Heart right ventricle (tissue), 16 donors: Measurements from ENCODE around the gene CDX2. TPM values are rescaled to one million over a fixed set of nuclear protein-coding genes. Genes with fewer than 3 reads are reported as not detected.

ENCODE experiments used
- ATAC-seq, 8 donors: fragments of 200-7000 bp; cut with Tn5 transposase; one replicate each; pipeline ENCODE4 v1.9.1; 2020; ENCODE audit warnings: mild to moderate bottlenecking in 8 of 8, moderate library complexity in 8 of 8, moderate number of reproducible peaks in 1 of 8
- DNase-seq, 2 donors: peaks; one replicate each; pipeline ENCODE4 v3.0.0-alpha.2; 2020
- H3K27ac ChIP-seq, 10 donors: fragments of 200-600 bp; sonication (generic) in 2 of 10; one replicate each; pipeline versions ENCODE4 v1.5.0 to v1.8.0; 2020 to 2022; ENCODE audit warnings: mild to moderate bottlenecking in 3 of 10
- H3K27me3 ChIP-seq, 7 donors: fragments of 200-600 bp; one replicate each; pipeline ENCODE4 v1.8.0; 2021 to 2022; ENCODE audit warnings: mild to moderate bottlenecking in 2 of 7
- H3K36me3 ChIP-seq, 9 donors: fragments of 200-600 bp; sonication (generic) in 1 of 9; one replicate each; pipeline versions ENCODE4 v1.5.0 to v1.8.0; 2020 to 2022; ENCODE audit warnings: mild to moderate bottlenecking in 2 of 9
- H3K4me1 ChIP-seq, 9 donors: fragments of 200-600 bp; sonication (generic) in 1 of 9; one replicate each; pipeline versions ENCODE4 v1.5.0 to v1.8.0; 2020 to 2022; ENCODE audit warnings: mild to moderate bottlenecking in 4 of 9
- H3K4me3 ChIP-seq, 10 donors: fragments of 200-600 bp; sonication (generic) in 2 of 10; one replicate each; pipeline versions ENCODE4 v1.5.0 to v1.8.0; 2020 to 2022; ENCODE audit warnings: mild to moderate bottlenecking in 7 of 10, moderate library complexity in 2 of 10
- H3K9me3 ChIP-seq, 11 donors: fragments of 200-600 bp in 10 of 11; sonication (generic) in 2 of 11; one replicate each; pipeline versions ENCODE4 v1.5.0 to v1.8.0; 2013 to 2022; ENCODE audit warnings: mild to moderate bottlenecking in 2 of 11, control low read depth in 1 of 11, moderate library complexity in 1 of 11
- WGBS, 2 donors: extraction: QIAGEN DNeasy Blood & Tissue Kit; methylation state at CpG; one replicate each; pipeline ENCODE4 v1.1.7; 2013; ENCODE audit warnings: inconsistent platforms in 1 of 2; 5-methylcytosine and 5-hydroxymethylcytosine counted together
- intact Hi-C, 10 donors: fragments of 100-400 bp; cut with DNase I; formaldehyde crosslinking; loops; one replicate each; pipeline versions ENCODE4 v1.11.1 to v1.14.2; 2022
- polyA plus RNA-seq, 2 donors: library from polyadenylated mRNA; stranded (reverse); fragments of 200-250 nt; gene quantifications; one replicate each; pipeline ENCODE4 v1.2.3, GENCODE V29; 2013
- total RNA-seq, 10 donors: library from RNA; stranded (reverse); fragmentation: NEBNext Ultra II Directional in 3 of 10; extraction: Animal tissue kit (Norgen Biotek cat#: 25700) in 3 of 10; gene quantifications; one replicate each; pipeline versions ENCODE4 v1.2.1 to v1.2.4, GENCODE V29; 2021 to 2023
- TF ChIP-seq, protein P1 (sequence below), 9 donors: fragments of 200-600 bp; sonication (generic) in 2 of 9; IDR thresholded peaks; one replicate each; pipeline versions ENCODE4 v1.5.0 to v1.8.0; 2021 to 2022; ENCODE audit warnings: antibody characterized with exemption in 9 of 9, mild to moderate bottlenecking in 5 of 9, moderate library complexity in 1 of 9
- donor health status: Arrhythmogenic right ventricular cardiomyopathy.
- donor health status: ischemic (EF 13 %, LVEDD 7.1; RV severe dilation, severe dysfunction).
- donor health status: healthy with polysubstance abuse.
- donor health status: DM: no; HTN: yes; CAD: no.
- donor health status: DM: no; HTN: no; CAD: no.
- donor health status: ischemic (EF 25% LVEDD 6.9; RV normal size, moderate dysfunction).
- donor health status: ischemic (EF 25% LVEDD 5.7; RV mildly dilated, moderate dysfunction).
- donor health status: healthy.
- donor health status: DM: yes; HTN: yes; CAD: no.
- donor health status: Ischemic cardiomyopathy.
- donor health status: ischemic (EF 35%, LVEDD 5.7; RV mildly dilated, moderate dysfunction).
- donor health status: nonischemic (EF 11% LVEDD 7.7; RV severe dilation, severe dysfunction).
- donor health status: DM: yes; HTN: yes; CAD: no.
- donor health status: PGD.
- donor health status: ischemic (EF 29% LVEDD 5.4; RV normal size, mild dysfunction).
- donor health status: nonischemic (EF 23%, LVEDD 6.1; RV moderate dilation, normal function).

CDX2 gene
- total and polyA plus RNA-seq, 12 donors = not detected

DNA sequence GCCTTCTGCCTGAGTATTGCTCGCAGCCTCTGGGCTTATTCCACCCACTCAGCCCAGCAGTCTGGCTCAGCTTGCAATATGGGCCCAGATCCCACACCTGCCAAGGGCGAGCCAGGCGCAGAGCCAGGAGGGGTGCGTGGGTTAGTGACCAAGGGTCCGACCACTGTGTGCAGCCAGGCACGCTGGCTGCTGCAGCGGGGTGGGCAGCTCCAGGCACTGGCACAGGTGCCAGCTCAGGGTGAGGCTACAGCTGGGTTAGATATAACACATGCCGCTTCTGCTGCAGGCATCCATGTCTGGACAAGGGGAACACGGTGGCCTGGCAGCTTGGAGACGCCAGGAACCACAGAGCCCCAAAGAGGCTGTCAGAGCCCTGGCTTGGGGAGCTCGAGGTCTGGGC is 31.9 kb upstream of the CDX2 start:
- ATAC-seq = peak in 1 of 8 donors; percentile 42

DNA sequence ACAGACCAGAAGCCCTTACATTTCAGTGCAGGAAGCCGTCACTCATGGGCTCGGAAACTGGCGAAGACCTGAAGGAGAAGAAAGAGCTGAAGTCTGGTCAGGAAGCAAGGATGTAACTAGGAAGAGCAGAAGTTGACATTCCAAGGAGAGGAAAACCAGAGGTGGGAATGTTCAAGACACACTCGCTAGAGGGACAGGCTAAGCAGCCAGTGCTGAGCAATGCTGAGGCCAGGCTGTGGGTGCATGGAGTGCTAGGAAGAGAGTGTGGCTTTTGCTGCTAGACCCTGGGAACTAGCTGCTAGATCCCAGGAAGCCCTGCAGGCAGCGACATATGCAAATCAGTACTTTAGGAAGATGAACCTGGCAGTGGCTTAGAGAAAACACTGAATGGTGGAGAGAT is 31.5 kb upstream of the CDX2 start:
- 23 to 30% methylated on average over 5 of the region's 5 CpGs for WGBS, 2 donors
- TF ChIP-seq, protein P1, sequence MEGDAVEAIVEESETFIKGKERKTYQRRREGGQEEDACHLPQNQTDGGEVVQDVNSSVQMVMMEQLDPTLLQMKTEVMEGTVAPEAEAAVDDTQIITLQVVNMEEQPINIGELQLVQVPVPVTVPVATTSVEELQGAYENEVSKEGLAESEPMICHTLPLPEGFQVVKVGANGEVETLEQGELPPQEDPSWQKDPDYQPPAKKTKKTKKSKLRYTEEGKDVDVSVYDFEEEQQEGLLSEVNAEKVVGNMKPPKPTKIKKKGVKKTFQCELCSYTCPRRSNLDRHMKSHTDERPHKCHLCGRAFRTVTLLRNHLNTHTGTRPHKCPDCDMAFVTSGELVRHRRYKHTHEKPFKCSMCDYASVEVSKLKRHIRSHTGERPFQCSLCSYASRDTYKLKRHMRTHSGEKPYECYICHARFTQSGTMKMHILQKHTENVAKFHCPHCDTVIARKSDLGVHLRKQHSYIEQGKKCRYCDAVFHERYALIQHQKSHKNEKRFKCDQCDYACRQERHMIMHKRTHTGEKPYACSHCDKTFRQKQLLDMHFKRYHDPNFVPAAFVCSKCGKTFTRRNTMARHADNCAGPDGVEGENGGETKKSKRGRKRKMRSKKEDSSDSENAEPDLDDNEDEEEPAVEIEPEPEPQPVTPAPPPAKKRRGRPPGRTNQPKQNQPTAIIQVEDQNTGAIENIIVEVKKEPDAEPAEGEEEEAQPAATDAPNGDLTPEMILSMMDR (IDR thresholded peaks at IDR 0.05) = no peak
- Histone ChIP-seq H3K9me3 (no peaks in the 10 kb centered on the region), H3K4me3 (no peak overlapping the region), H3K4me1 (peaks cover 0 to 7% (median 0%) of the 10 kb centered on the region in 9 donors), H3K36me3 (no peaks in the 10 kb centered on the region), H3K27me3 (no peaks in the 10 kb centered on the region), H3K27ac (no peak overlapping the region)
- intact Hi-C loops = no loop called here
- ATAC-seq (no peak), DNase-seq (no peak)

More for the DNA sequence above, 31.9 kb upstream of the CDX2 start:
- H3K27me3 ChIP-seq = no peaks in the 10 kb centered on the region
- WGBS, 2 donors = 87 to 90% methylated on average over 11 of the region's 11 CpGs
- no peaks in the 10 kb centered on the region for H3K9me3 ChIP-seq
- no peak overlapping the region for H3K4me3 ChIP-seq
- peaks cover 0 to 7% (median 0%) of the 10 kb centered on the region in 9 donors for H3K4me1 ChIP-seq
- H3K36me3 ChIP-seq = no peaks in the 10 kb centered on the region
- intact Hi-C loops = no loop called here
- H3K27ac ChIP-seq = no peak overlapping the region
- TF ChIP-seq, protein P1 (IDR thresholded peaks at IDR 0.05) = no peak
- no peak for DNase-seq

DNA sequence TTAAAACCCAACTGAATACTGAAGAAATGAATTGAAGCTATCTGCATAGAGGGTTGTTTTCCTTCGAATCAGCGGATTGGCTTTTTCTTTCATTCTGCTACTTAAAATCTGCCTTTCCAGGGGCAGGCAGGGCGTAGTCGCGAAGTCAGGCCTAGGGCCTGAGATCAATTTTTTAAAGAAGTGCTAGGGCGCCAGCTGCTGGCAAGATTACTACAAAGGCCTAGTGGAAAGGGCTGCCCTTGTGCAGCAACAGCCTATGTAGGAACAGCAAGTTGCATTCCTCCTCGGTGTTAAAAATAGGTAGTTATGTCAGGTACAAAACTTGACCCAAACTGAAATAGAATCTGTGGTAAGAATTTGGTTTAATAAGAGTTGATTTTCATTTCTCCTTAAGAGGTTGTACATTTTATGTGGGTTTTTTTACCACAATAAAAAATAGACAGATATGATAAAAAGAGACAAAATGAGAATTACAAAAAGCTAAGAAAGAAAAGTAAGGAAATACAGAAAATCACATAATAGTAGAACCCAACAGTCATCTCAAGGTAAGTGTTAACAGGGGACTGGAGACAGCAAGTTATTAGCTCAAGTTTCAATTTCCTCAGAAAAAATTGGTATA is 28.9 kb upstream of the CDX2 start:
- peak; percentile 46 to 92 (median 82) for ATAC-seq

DNA sequence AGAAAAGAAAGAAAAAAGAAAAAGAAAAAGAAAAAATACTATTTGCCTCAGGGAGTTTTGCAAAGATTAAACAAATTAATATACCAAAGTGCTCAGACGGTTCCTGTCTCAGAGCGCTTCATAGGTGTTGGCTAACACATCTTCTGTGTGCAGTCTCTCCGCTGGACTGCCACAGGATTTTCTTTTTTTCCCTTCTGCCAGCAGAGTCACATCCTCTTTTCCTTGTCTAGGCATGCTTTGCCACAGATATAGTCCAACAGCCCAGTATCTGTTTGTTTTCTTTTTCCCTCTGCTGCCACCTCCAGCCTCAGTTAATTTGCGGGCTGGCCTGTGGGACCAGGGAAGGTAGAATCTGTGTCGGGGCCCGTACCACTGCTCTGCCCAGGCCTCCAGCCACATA is 22.8 kb upstream of the CDX2 start:
- Histone ChIP-seq H3K4me3 (no peak overlapping the region), H3K36me3 (no peaks in the 10 kb centered on the region), H3K4me1 (no peaks in the 10 kb centered on the region), H3K27me3 (peaks cover 0 to 38% (median 25%) of the 10 kb centered on the region in 7 donors), H3K27ac (no peak overlapping the region), H3K9me3 (no peaks in the 10 kb centered on the region)
- WGBS, 2 donors = 68 to 70% methylated on average over 6 of the region's 6 CpGs
- TF ChIP-seq, protein P1 (IDR thresholded peaks at IDR 0.05) = no peak
- intact Hi-C loops = no loop called here
- ATAC-seq (no peak), DNase-seq (no peak)

More for the DNA sequence above, 28.9 kb upstream of the CDX2 start:
- TF ChIP-seq, protein P1 (IDR thresholded peaks at IDR 0.05) = peak in 7 of 9 donors; percentile 9 to 69 (median 48)
- no peaks in the 10 kb centered on the region for H3K36me3 ChIP-seq
- no peaks in the 10 kb centered on the region for H3K9me3 ChIP-seq
- DNase-seq = peak; percentile 31 to 67
- 33 to 44% methylated on average over 7 of the region's 7 CpGs for WGBS, 2 donors
- intact Hi-C loops = no loop called here
- H3K27me3 ChIP-seq = peaks cover 0 to 5% (median 0%) of the 10 kb centered on the region in 7 donors
- peaks cover 0 to 7% (median 0%) of the 10 kb centered on the region in 9 donors for H3K4me1 ChIP-seq
- peak overlapping the region in 1 of 10 donors; percentile 10 for H3K27ac ChIP-seq
- H3K4me3 ChIP-seq = no peak overlapping the region
